Type B pancreatic cell (in vitro differentiated cells): ENCODE data around the gene LHFPL2. TPM values are rescaled to one million over a fixed set of nuclear protein-coding genes. Genes with fewer than 3 reads are reported as not detected.

Source experiments
- DNase-seq: peaks from one replicate; pipeline ENCODE4 v3.0.0; 2021; ENCODE audit warnings: mixed read lengths; ENCODE audit not compliant: unreplicated experiment; ENCODE audit errors: extremely low spot score
- H3K27ac Mint-ChIP-seq: 2 replicates; pipeline ENCODE4 v1.8.0; 2021; ENCODE audit warnings: mild to moderate bottlenecking, mixed read lengths
- H3K27me3 Mint-ChIP-seq: 2 replicates; pipeline ENCODE4 v1.8.0; 2021; ENCODE audit warnings: mixed read lengths
- H3K36me3 Mint-ChIP-seq: 2 replicates; pipeline ENCODE4 v1.8.0; 2021; ENCODE audit warnings: mixed read lengths
- H3K4me1 Mint-ChIP-seq: one replicate; pipeline ENCODE4 v1.8.0; 2021; ENCODE audit warnings: mixed read lengths; ENCODE audit not compliant: unreplicated experiment
- H3K4me3 Mint-ChIP-seq: 2 replicates; pipeline ENCODE4 v1.8.0; 2021; ENCODE audit warnings: mild to moderate bottlenecking, mixed read lengths
- H3K9me3 Mint-ChIP-seq: 2 replicates; pipeline ENCODE4 v1.8.0; 2021; ENCODE audit warnings: mixed read lengths
- total RNA-seq: library from RNA; stranded (reverse); gene quantifications from 2 replicates; pipeline ENCODE4 v1.2.1, GENCODE V29; 2021; ENCODE audit warnings: low replicate concordance
- TF ChIP-seq, protein P1 (sequence below): fragments of 200-600 bp; sonication (generic); conservative IDR thresholded peaks from 2 replicates; pipeline ENCODE4 v1.5.0; 2021; ENCODE audit warnings: antibody characterized with exemption, mild to moderate bottlenecking

Gene LHFPL2
- total RNA-seq, 1 donor from 2014 or later = 35.3 TPM

DNA sequence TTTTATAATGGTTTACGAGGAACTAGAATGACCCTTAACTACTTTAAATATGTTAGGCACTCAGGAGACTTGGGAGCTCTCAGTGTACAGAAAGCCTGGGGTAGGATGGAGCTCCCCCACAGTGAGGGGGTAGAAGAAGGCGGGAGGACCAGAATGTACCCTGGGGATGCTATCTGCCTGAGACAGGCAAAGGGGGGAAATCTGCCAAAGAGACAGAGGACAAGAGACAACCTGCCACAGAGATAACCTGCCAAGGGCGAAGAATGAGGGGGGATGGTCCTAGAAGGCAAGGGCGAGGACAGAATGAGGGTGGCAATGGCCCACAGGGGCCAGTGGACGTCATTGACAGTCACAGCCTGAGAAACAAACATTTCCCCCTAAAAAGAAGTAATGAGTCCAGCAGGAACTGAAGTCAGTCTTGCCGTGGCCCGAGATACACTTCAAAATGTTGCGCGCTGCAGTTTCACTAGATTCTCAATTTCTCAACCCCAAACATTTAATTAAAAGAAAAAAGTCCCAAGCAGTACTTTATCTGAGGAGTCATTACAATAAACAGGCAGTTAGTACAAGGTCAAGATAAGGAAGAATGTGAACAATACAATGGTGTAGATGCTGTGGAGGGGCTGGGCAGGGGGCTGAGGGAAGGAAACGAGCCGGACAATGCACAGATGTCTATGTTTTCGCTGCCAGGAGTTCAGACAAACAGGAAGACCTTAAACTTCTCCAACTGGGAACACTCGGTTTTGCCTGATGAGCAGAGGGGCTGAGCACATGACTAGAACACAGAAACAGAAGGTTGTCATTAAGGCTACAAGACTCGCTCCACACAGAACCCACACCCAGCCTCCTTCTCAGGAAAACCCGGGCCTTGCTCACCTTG is 125.0 kb downstream of the LHFPL2 start:
- H3K4me1 Mint-ChIP-seq = peaks cover 52% of the 10 kb centered on the region
- peaks cover 2% of the 10 kb centered on the region for H3K36me3 Mint-ChIP-seq
- no peak overlapping the region for H3K27ac Mint-ChIP-seq

DNA sequence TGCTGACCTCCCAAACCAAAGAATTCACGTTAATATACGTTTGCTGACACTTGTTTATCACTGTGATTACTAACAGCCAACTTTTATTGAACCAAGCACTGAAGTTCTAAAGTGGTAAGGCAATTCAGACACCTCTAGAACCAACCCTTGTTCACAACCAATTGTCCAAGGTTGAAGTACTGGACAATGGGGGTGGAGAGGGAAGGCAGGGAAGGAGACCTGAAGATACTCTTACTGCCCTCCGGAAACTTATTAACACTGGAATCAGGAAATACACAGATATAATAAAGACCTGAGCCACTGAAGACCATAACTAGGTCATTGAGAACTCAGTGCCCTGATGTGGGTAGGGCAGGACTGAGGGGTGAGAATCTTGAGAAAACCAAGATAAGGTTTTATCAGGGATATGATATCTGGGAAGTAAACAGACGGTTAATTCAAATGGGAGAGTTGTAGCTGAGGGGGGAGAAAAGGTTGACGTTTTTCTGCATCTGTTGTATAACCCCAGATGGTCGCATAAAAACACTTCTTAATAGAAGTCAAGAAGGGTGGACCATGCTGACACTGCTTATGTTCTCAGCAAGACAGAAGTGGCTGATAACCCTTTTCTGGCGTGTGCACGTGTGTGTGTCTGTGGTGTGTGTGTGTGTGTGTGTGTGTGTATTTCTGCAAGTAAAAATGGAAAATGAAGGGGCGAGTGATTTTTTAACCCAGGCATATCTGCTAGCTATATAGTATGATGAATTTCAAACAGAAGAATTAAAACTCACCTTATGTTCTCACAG is 125.9 kb downstream of the LHFPL2 start:
- Mint-ChIP-seq H3K36me3 (no peaks in the 10 kb centered on the region), H3K4me3 (no peak overlapping the region), H3K4me1 (peaks cover 51% of the 10 kb centered on the region), H3K9me3 (no peaks in the 10 kb centered on the region), H3K27me3 (no peaks in the 10 kb centered on the region), H3K27ac (no peak overlapping the region)
- DNase-seq = no peak
- TF ChIP-seq, protein P1, sequence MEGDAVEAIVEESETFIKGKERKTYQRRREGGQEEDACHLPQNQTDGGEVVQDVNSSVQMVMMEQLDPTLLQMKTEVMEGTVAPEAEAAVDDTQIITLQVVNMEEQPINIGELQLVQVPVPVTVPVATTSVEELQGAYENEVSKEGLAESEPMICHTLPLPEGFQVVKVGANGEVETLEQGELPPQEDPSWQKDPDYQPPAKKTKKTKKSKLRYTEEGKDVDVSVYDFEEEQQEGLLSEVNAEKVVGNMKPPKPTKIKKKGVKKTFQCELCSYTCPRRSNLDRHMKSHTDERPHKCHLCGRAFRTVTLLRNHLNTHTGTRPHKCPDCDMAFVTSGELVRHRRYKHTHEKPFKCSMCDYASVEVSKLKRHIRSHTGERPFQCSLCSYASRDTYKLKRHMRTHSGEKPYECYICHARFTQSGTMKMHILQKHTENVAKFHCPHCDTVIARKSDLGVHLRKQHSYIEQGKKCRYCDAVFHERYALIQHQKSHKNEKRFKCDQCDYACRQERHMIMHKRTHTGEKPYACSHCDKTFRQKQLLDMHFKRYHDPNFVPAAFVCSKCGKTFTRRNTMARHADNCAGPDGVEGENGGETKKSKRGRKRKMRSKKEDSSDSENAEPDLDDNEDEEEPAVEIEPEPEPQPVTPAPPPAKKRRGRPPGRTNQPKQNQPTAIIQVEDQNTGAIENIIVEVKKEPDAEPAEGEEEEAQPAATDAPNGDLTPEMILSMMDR = no peak

More for the DNA sequence above, 125.0 kb downstream of the LHFPL2 start:
- Mint-ChIP-seq H3K9me3 (no peaks in the 10 kb centered on the region), H3K27me3 (no peaks in the 10 kb centered on the region), H3K4me3 (no peak overlapping the region)
- TF ChIP-seq, protein P1 = no peak
- no peak for DNase-seq

DNA sequence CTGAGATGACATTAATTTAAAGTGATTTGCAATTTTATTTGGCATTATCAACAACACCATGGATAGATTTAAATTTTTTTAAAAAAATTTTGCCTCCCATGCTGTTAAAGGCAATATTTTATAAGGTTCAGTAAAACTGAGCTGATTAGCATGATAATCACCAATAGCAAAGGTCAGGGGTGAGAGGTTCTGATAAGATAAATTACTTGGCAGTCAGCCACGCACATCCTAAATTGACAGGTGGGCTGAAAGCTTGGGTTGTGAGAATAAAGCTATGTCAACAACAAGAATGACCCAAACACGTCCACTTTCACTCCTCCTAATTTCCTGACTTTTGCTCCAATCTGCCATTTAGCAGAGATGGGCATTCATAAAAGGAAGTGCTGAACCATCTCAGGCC is 127.1 kb downstream of the LHFPL2 start:
- peaks cover 47% of the 10 kb centered on the region for H3K4me1 Mint-ChIP-seq
- H3K36me3 Mint-ChIP-seq = peaks cover 8% of the 10 kb centered on the region
- no peaks in the 10 kb centered on the region for H3K9me3 Mint-ChIP-seq
- no peak overlapping the region for H3K4me3 Mint-ChIP-seq
- TF ChIP-seq, protein P1 = no peak
- H3K27me3 Mint-ChIP-seq = no peaks in the 10 kb centered on the region
- H3K27ac Mint-ChIP-seq = no peak overlapping the region
- no peak for DNase-seq

DNA sequence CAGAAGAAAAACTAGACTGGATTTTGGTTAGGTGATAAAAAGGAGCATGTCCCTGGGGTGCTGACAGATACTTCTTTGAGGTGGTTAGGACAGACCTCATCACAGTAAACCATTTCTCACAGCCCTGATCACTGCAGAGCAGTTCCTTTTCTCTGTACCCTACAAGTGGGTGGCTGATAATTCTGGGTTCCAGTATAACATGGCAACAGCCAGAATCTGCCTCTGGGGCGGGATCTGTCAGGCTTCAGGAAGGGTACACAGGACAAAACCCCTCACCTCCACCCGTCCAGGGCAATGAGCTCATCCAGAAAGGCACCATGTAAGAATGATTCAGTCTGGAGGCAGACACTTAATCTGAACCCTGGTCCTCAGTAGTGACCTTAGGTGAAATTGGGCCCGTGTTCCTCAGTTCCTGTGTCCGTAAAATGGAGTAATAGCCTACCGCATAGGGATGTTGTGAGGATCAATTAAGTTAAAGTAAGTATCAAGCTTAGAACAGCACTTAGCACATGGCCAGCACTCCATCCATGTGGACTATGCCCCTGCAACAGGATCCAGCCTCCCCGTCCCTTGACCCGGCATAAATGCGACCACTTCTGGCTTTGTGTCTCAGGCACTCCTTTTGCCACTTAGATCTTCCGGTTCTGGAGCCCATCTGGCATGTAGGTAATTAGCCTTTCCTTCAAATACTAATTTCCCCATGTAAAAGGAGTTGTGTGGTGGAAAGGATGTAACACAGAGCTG is 129.2 kb downstream of the LHFPL2 start:
- TF ChIP-seq, protein P1 = no peak
- peaks cover 48% of the 10 kb centered on the region for H3K4me1 Mint-ChIP-seq
- peak overlapping the region; percentile 80 for H3K27ac Mint-ChIP-seq
- H3K27me3 Mint-ChIP-seq = no peaks in the 10 kb centered on the region
- peaks cover 24% of the 10 kb centered on the region for H3K36me3 Mint-ChIP-seq
- no peak overlapping the region for H3K4me3 Mint-ChIP-seq
- DNase-seq = no peak
- H3K9me3 Mint-ChIP-seq = peaks cover 8% of the 10 kb centered on the region

DNA sequence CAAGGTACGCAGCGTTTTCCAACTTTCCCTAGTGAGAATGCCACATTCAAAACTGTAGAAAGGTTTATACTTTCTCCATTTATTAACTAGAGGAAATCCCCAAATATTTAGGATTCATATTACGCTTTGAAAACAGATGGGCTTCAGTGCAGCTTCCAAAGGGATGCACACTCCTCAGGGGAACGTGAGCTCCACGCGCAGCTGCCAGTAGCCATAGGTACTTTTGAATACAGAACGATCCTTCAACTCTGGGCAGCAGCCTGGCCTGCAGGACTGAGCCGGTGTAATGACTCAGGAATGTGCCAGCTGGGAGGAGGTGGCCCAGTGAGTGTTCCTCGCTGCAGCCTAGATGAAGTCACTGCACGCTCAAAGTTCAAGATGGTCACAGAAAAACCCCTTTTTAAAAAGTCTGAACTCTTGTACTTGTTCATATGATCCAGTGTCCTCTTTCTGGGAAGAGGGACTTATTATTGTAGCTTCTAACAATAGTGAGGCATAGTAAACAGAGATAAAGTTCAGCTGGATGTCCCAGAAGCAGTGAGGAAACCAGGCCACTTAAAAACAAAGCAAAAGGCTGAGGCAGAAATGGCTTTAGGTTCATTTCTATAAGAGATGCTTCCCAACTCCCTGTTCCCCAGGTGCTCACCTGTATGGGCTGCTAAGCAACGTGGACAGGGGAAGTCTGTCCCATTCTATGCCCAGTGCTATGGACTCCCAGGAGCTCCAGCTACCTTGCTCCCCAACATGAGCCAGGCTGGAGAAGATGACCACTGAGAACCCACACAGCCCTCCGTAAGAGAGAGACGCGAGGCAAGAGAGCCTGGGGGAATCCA is 130.0 kb downstream of the LHFPL2 start:
- Mint-ChIP-seq H3K9me3 (peaks cover 11% of the 10 kb centered on the region), H3K4me3 (no peak overlapping the region), H3K27me3 (no peaks in the 10 kb centered on the region), H3K4me1 (peaks cover 42% of the 10 kb centered on the region), H3K27ac (peak overlapping the region; percentile 80), H3K36me3 (peaks cover 28% of the 10 kb centered on the region)
- no peak for DNase-seq
- TF ChIP-seq, protein P1 = no peak
